HCT116 (cell line): ENCODE data around the gene SSNA1. TPM values are rescaled to one million over a fixed set of nuclear protein-coding genes. Genes with fewer than 3 reads are reported as not detected.

ENCODE experiments used
- ATAC-seq: fragments of 200-7000 bp; cut with Tn5 transposase; 2 replicates; pipeline ENCODE4 v1.9.1; 2020; ENCODE audit warnings: mild to moderate bottlenecking, moderate library complexity
- BruUV-seq: library from RNA; stranded (reverse); fragments of 400-500 nt; replicated peaks from 2 replicates; lab custom pipeline; 2021; lab: Mats Ljungman, UMichigan
- CTCF ChIA-PET: fragments of 300-600 bp; sonication (Branson Sonifier 250); formaldehyde crosslinking; loops from one replicate; lab custom pipeline; 2021; ENCODE audit warnings: antibody characterized with exemption; lab: Charles Lee
- POLR2A ChIA-PET: fragments of 300-600, 350-600 bp; sonication (Branson Sonifier 250); formaldehyde crosslinking; loops from one replicate; lab custom pipeline; 2021; ENCODE audit warnings: antibody characterized with exemption; lab: Charles Lee
- RAD21 ChIA-PET, 2 experiments: fragments of 300-600 bp; sonication (Branson Sonifier 250); formaldehyde crosslinking; loops; one replicate each; lab custom pipeline; 2023; ENCODE audit warnings: low total read pairs in 2 of 2; ENCODE audit not compliant: uncharacterized antibody in 2 of 2, unreplicated experiment in 2 of 2, low non-redundant PET in 1 of 2; lab: Charles Lee
- DNase-seq: peaks from one replicate; pipeline ENCODE4 v3.0.0-alpha.2; 2010; ENCODE audit warnings: low read depth, low spot score
- H2AFZ ChIP-seq: fragments of 200-600 bp; shearing (Covaris generic), sonication (generic); 2 replicates; pipeline ENCODE4 v1.6.1; 2017; ENCODE audit warnings: low read depth, mixed run types, mixed read lengths, antibody characterized with exemption, low read length; ENCODE audit not compliant: poor library complexity, severe bottlenecking
- H3K27ac ChIP-seq: 2 replicates; pipeline ENCODE4 v1.5.1; 2012; ENCODE audit warnings: low read depth, low read length
- H3K27me3 ChIP-seq: fragments of 200-600 bp; sonication (generic); 2 replicates; pipeline ENCODE4 v1.6.1; 2016; ENCODE audit warnings: mixed run types, low read length, mixed read lengths; ENCODE audit not compliant: insufficient read depth
- H3K36me3 ChIP-seq, 2 experiments: fragments of 200-500 bp in 1 of 2; fragments of 200-600 bp in 1 of 2; sonication (Bioruptor generic) in 1 of 2; sonication (generic) in 1 of 2; 2 replicates each; pipeline versions ENCODE4 v1.5.1 to v1.6.1; 2014 to 2016; ENCODE audit warnings: low read length in 2 of 2, inconsistent platforms in 1 of 2, mixed read lengths in 1 of 2, mixed run types in 1 of 2; ENCODE audit not compliant: insufficient read depth in 2 of 2, control insufficient read depth in 1 of 2
- H3K4me1 ChIP-seq, 2 experiments: fragments of 200-600 bp in 1 of 2; sonication (generic) in 1 of 2; 2 replicates each; pipeline versions ENCODE4 v1.5.1 to v1.6.1; 2012 to 2017; ENCODE audit warnings: low read length in 2 of 2, inconsistent platforms in 1 of 2, mild to moderate bottlenecking in 1 of 2, mixed read lengths in 1 of 2, mixed run types in 1 of 2, moderate library complexity in 1 of 2; ENCODE audit not compliant: insufficient read depth in 2 of 2, control insufficient read depth in 1 of 2
- H3K4me2 ChIP-seq: fragments of 200-600 bp; sonication (generic); 2 replicates; pipeline ENCODE4 v1.6.1; 2017; ENCODE audit warnings: mixed run types, low read length, mixed read lengths
- H3K4me3 ChIP-seq, 2 experiments: fragments of 200-600 bp in 1 of 2; sonication (generic) in 1 of 2; replicated peaks in 1 of 2; 2 replicates each; pipeline ENCODE4 v1.5.1; 2011 to 2016; ENCODE audit warnings: low read length in 2 of 2, control low read depth in 1 of 2, low read depth in 1 of 2, mild to moderate bottlenecking in 1 of 2, mixed read lengths in 1 of 2, mixed run types in 1 of 2
- H3K79me2 ChIP-seq: fragments of 200-600 bp; sonication (generic); 2 replicates; pipeline ENCODE4 v1.6.1; 2017; ENCODE audit warnings: mild to moderate bottlenecking, mixed run types, low read length, moderate library complexity, mixed read lengths; ENCODE audit not compliant: insufficient read depth
- H3K9ac ChIP-seq: fragments of 200-600 bp; sonication (generic); 2 replicates; pipeline ENCODE4 v1.6.1; 2016; ENCODE audit warnings: low read length, mixed read lengths
- H3K9me2 ChIP-seq: fragments of 200-600 bp; sonication (generic), shearing (Covaris generic); 2 replicates; pipeline ENCODE4 v1.6.1; 2017; ENCODE audit warnings: mixed run types, mild to moderate bottlenecking, moderate library complexity; ENCODE audit not compliant: insufficient read depth
- H3K9me3 ChIP-seq, 2 experiments: fragments of 200-500 bp in 1 of 2; fragments of 200-600 bp in 1 of 2; sonication (Bioruptor generic) in 1 of 2; sonication (generic) in 1 of 2; 2 replicates each; pipeline ENCODE4 v1.6.1; 2014 to 2017; ENCODE audit warnings: low read length in 2 of 2, mixed read lengths in 2 of 2, inconsistent platforms in 1 of 2, low read depth in 1 of 2, mild to moderate bottlenecking in 1 of 2, mixed run types in 1 of 2, moderate library complexity in 1 of 2; ENCODE audit not compliant: control insufficient read depth in 1 of 2, insufficient read depth in 1 of 2
- H4K20me1 ChIP-seq: fragments of 200-600 bp; sonication (generic), shearing (Covaris generic); 2 replicates; pipeline ENCODE4 v1.6.1; 2017; ENCODE audit warnings: mixed run types, mild to moderate bottlenecking, moderate library complexity; ENCODE audit not compliant: insufficient read depth
- ATF3 ChIP-seq: IDR thresholded peaks from 2 replicates; pipeline ENCODE4 v1.6.1; 2012
- CTCF ChIP-seq, 3 experiments: fragments of 200-600 bp in 1 of 3; sonication (generic) in 1 of 3; IDR thresholded peaks in 2 of 3; conservative IDR thresholded peaks in 1 of 3; 2 replicates each; pipeline ENCODE4 v1.5.1; 2012 to 2017; ENCODE audit warnings: low read depth in 2 of 3, low read length in 2 of 3, antibody characterized with exemption in 1 of 3, borderline replicate concordance in 1 of 3, control low read depth in 1 of 3, mild to moderate bottlenecking in 1 of 3, mixed read lengths in 1 of 3, mixed run types in 1 of 3, moderate library complexity in 1 of 3; ENCODE audit not compliant: insufficient read depth in 1 of 3
- EZH2 ChIP-seq: fragments of 200-600 bp; sonication (generic); IDR thresholded peaks from 2 replicates; pipeline ENCODE4 v1.6.1; 2017; ENCODE audit warnings: antibody characterized with exemption, mixed run types
- EZH2phosphoT487 ChIP-seq: fragments of 200-600 bp; IDR thresholded peaks from 2 replicates; pipeline ENCODE4 v1.6.1; 2018; ENCODE audit warnings: antibody characterized with exemption, borderline replicate concordance
- FOSL1 ChIP-seq: IDR thresholded peaks from 2 replicates; pipeline ENCODE4 v1.6.1; 2012; ENCODE audit warnings: low read depth
- JUND ChIP-seq: IDR thresholded peaks from 2 replicates; pipeline ENCODE4 v1.6.1; 2012
- MAX ChIP-seq: IDR thresholded peaks from 2 replicates; pipeline ENCODE4 v1.6.1; 2012
- POLR2AphosphoS5 ChIP-seq: IDR thresholded peaks from 2 replicates; pipeline ENCODE4 v1.6.1; 2011; ENCODE audit warnings: mild to moderate bottlenecking, low read depth, low read length, moderate library complexity
- RAD21 ChIP-seq: IDR thresholded peaks from 2 replicates; pipeline ENCODE4 v1.6.1; 2012; ENCODE audit warnings: low read depth, mild to moderate bottlenecking
- SIN3A ChIP-seq: IDR thresholded peaks from 2 replicates; pipeline ENCODE4 v1.6.1; 2012; ENCODE audit warnings: low read depth
- SP1 ChIP-seq: IDR thresholded peaks from 2 replicates; pipeline ENCODE4 v1.6.1; 2012; ENCODE audit warnings: low read depth
- TCF7L2 ChIP-seq: IDR thresholded peaks from 2 replicates; pipeline ENCODE4 v1.7.0; 2011; ENCODE audit warnings: borderline replicate concordance, inconsistent platforms; ENCODE audit not compliant: insufficient read depth, insufficient read length; ENCODE audit errors: extremely low read depth
- ZBTB33 ChIP-seq: IDR thresholded peaks from 2 replicates; pipeline ENCODE4 v1.6.1; 2011; ENCODE audit warnings: mild to moderate bottlenecking, low read length, moderate library complexity; ENCODE audit not compliant: insufficient replicate concordance; ENCODE audit errors: extremely low read depth
- ZFX ChIP-seq: fragments of 450-650 bp; IDR thresholded peaks from 2 replicates; pipeline ENCODE4 v1.6.1; 2017
- ZNF274 ChIP-seq: fragments of 200-500 bp; sonication (Bioruptor generic); IDR thresholded peaks from 2 replicates; pipeline ENCODE4 v1.6.1; 2014; ENCODE audit warnings: mild to moderate bottlenecking, low read depth, low read length, inconsistent platforms
- intact Hi-C: fragments of 100-400 bp; cut with micrococcal nuclease; formaldehyde crosslinking; loops from 2 replicates; pipeline ENCODE4 v1.10.0; 2022
- total RNA-seq: library from RNA; stranded (reverse); gene quantifications from one replicate; pipeline ENCODE4 v1.2.1, GENCODE V29; 2021; ENCODE audit not compliant: unreplicated experiment

The SSNA1 gene
- total RNA-seq, 1 experiment from 2014 or later = 84.7 TPM

- no peak for TF ChIP-seq MAX
These were observed 46.4 kb downstream of the SSNA1 start (continued) for GRCh38 chr9:137234758-137235423.

- no peaks in the 10 kb centered on the region for H3K27me3 ChIP-seq
- H4K20me1 ChIP-seq = no peaks in the 10 kb centered on the region
- intact Hi-C loops = no loop called here
- H2AFZ ChIP-seq = no peak overlapping the region
- H3K4me2 ChIP-seq = peak overlapping the region; percentile 79; the same call in 1 of the 2 replicates
- H3K9me2 ChIP-seq = no peaks in the 10 kb centered on the region
- ChIA-PET CTCF (interaction anchor here (1.0 to 2.8 kb wide), 10 partner anchors 9 to 189 kb away, joined by 3 to 43 read pairs (median 8); partner anchors contain the start of genes ANAPC2, CYSRT1, NPDC1 and RNF224), RAD21 (no interaction called here), POLR2A (interaction anchor here (1.0 to 1.3 kb wide), 3 partner anchors 8 to 149 kb away, joined by 3 to 4 read pairs (median 4); partner anchors contain the start of genes MAN1B1 and RNF224)
- H3K27ac ChIP-seq = no peak overlapping the region
- no peak overlapping the region for H3K9ac ChIP-seq
- BruUV-seq = no TSS peak
- H3K36me3 ChIP-seq = no peaks in the 10 kb centered on the region
- no peak for ATAC-seq
- no peak for DNase-seq
- H3K79me2 ChIP-seq = peaks cover 15% of the 10 kb centered on the region
- H3K4me1 ChIP-seq = peaks cover 23 to 39% of the 10 kb centered on the region in 2 experiments
- H3K4me3 ChIP-seq = no peak overlapping the region
- no peaks in the 10 kb centered on the region for H3K9me3 ChIP-seq
- TF ChIP-seq ATF3 (no peak), FOSL1 (no peak), SP1 (no peak), ZFX (no peak), JUND (no peak), SIN3A (no peak), EZH2phosphoT487 (no peak), POLR2AphosphoS5 (no peak), ZNF274 (no peak), EZH2 (no peak), MAX (no peak), RAD21 (no peak), TCF7L2 (no peak), ZBTB33 (no peak), CTCF (IDR thresholded peaks at IDR 0.05 in 2 of 3, conservative IDR thresholded peaks at IDR 0.05 in 1 of 3; ENCODE audit: borderline replicate concordance in 1 of 3, insufficient read depth in 1 of 3, low read depth in 2 of 3, low read length in 2 of 3) (no peak)
These were observed 47.2 kb downstream of the SSNA1 start for GRCh38 chr9:137235424-137236237.
